ENCODE data around the gene AHI1.

DNA sequence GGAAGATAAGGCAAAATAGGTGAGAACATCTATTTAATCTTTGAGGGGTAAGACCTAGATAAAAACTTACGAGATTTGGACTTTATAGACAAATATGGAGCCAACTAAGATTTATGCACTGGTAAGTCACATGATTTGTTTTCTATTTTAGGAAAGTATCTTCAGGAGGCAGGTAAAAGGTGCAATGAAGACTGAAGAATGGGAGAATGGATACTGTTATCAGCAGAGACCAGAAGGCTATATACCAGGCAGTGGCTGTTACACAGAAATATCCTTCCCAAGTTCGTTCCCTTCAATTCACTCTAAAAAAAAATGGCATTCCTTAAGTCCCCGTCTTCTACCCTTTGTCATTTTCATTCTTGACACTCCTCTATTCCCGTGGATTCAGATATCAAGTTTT is 192.7 kb downstream of the AHI1 start:
- TF ChIP-seq, protein P1, sequence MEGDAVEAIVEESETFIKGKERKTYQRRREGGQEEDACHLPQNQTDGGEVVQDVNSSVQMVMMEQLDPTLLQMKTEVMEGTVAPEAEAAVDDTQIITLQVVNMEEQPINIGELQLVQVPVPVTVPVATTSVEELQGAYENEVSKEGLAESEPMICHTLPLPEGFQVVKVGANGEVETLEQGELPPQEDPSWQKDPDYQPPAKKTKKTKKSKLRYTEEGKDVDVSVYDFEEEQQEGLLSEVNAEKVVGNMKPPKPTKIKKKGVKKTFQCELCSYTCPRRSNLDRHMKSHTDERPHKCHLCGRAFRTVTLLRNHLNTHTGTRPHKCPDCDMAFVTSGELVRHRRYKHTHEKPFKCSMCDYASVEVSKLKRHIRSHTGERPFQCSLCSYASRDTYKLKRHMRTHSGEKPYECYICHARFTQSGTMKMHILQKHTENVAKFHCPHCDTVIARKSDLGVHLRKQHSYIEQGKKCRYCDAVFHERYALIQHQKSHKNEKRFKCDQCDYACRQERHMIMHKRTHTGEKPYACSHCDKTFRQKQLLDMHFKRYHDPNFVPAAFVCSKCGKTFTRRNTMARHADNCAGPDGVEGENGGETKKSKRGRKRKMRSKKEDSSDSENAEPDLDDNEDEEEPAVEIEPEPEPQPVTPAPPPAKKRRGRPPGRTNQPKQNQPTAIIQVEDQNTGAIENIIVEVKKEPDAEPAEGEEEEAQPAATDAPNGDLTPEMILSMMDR (conservative IDR thresholded peaks at IDR 0.05 in 1 of 2, IDR thresholded peaks at IDR 0.05 in 1 of 2; ENCODE audit: extremely low read depth in 1 of 2, insufficient read depth in 1 of 2, low read depth in 1 of 2, low read length in 2 of 2): no peak
- TF ChIP-seq EZH2 (IDR thresholded peaks at IDR 0.05; ENCODE audit: borderline replicate concordance, low read length): no peak

Measured in mammary epithelial cell (primary cell).